RWPE1 (cell line): Measurements from ENCODE around the gene USP47.
A peak's percentile ranks its signal among the peaks of the same experiment; 100 is the strongest.

Experiments
- CTCF ChIA-PET: fragments of 350-600 bp; sonication (Branson Sonifier 250); formaldehyde crosslinking; extraction: SDS; loops from one replicate; lab custom pipeline; 2021; lab: Yijun Ruan, JAX
- POLR2A ChIA-PET: fragments of 400-600 bp; formaldehyde crosslinking; extraction: SDS; loops from one replicate; lab custom pipeline; 2020; ENCODE audit warnings: antibody characterized with exemption; ENCODE audit not compliant: low non-redundant PET; lab: Yijun Ruan, JAX
- DNase-seq: peaks from one replicate; pipeline ENCODE4 v3.0.0; 2012; ENCODE audit warnings: low spot score
- H3K27ac ChIP-seq: fragments of 450-650 bp; 2 replicates; pipeline ENCODE4 v1.5.1; 2017
- TF ChIP-seq, protein P1 (sequence below): fragments of 450-650 bp; conservative IDR thresholded peaks from 2 replicates; pipeline ENCODE4 v1.5.1; 2017; ENCODE audit warnings: low read depth, mild to moderate bottlenecking

Gene USP47

GRCh38 chr11:11980200-11980599 is 138.4 kb downstream of the USP47 start:
- H3K27ac ChIP-seq, result peak overlapping the region; percentile 99
- POLR2A ChIA-PET, result no interaction called here
- TF ChIP-seq, protein P1, sequence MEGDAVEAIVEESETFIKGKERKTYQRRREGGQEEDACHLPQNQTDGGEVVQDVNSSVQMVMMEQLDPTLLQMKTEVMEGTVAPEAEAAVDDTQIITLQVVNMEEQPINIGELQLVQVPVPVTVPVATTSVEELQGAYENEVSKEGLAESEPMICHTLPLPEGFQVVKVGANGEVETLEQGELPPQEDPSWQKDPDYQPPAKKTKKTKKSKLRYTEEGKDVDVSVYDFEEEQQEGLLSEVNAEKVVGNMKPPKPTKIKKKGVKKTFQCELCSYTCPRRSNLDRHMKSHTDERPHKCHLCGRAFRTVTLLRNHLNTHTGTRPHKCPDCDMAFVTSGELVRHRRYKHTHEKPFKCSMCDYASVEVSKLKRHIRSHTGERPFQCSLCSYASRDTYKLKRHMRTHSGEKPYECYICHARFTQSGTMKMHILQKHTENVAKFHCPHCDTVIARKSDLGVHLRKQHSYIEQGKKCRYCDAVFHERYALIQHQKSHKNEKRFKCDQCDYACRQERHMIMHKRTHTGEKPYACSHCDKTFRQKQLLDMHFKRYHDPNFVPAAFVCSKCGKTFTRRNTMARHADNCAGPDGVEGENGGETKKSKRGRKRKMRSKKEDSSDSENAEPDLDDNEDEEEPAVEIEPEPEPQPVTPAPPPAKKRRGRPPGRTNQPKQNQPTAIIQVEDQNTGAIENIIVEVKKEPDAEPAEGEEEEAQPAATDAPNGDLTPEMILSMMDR, result no peak
- CTCF ChIA-PET, result interaction anchor here (0.9 kb wide), 1 partner anchor 28 kb away, joined by 3 read pairs; the partner anchor contains the start of gene DKK3
- DNase-seq, result no peak

- peak overlapping the region; percentile 99 for H3K27ac ChIP-seq
- no peak for DNase-seq
- CTCF ChIA-PET, result no interaction called here
- POLR2A ChIA-PET, result no interaction called here
- TF ChIP-seq, protein P1, result no peak
These were observed 139.1 kb downstream of the USP47 start for GRCh38 chr11:11980841-11981308.

DNA sequence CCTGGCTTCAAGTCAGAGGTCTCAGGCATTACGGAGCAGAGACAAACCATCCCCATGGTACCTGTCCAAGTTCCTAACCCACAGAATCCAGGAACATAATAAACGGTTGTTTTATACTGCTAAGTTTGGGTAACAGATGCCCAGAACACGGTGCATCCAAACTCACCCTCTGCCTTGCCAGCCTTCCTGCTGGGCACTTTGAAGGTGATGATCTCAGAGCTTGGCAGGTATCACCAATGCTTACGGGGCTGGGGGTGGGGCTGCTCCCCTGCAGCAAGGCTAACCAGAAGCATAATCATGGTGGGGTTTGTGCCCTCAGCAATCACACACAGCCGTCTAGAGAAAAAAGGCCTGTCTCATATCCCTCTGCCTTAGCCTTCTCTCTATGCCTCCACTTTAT is 139.6 kb downstream of the USP47 start:
- DNase-seq, result no peak
- H3K27ac ChIP-seq, result peak overlapping the region; percentile 99
- CTCF ChIA-PET, result interaction anchor here (0.6 kb wide), 1 partner anchor 55 kb away, joined by 3 read pairs; no protein-coding TSS in a partner anchor
- TF ChIP-seq, protein P1, result no peak
- POLR2A ChIA-PET, result no interaction called here

DNA sequence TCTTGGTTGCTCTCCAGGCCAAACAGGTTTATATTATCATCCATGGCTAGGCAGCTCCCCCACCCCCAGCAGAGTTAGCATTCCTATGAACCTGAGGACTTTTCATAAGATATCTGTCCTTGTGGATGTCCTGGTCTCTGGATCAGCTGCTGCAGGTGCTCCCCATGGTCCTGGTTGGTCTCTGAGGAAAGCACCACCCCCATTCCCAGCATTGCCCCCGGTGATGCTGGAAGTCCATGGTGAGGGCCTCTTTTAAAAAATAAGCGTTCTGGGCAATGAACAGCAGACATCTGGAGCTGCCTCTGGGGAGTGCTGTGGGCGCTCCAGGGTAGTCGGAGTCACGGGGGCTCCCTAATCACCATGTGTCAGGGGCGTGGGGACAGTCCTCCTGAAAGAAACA is 140.1 kb downstream of the USP47 start:
- TF ChIP-seq, protein P1, result no peak
- POLR2A ChIA-PET, result no interaction called here
- peak overlapping the region; percentile 99 for H3K27ac ChIP-seq
- DNase-seq, result no peak
- CTCF ChIA-PET, result interaction anchor here (0.6 kb wide), 1 partner anchor 54 kb away, joined by 3 read pairs; no protein-coding TSS in a partner anchor

GRCh38 chr11:11982461-11982860 is 140.7 kb downstream of the USP47 start:
- CTCF ChIA-PET, result no interaction called here
- TF ChIP-seq, protein P1, result no peak
- no peak for DNase-seq
- POLR2A ChIA-PET, result no interaction called here
- H3K27ac ChIP-seq, result peak overlapping the region; percentile 99

- CTCF ChIA-PET, result interaction anchor here (0.6 kb wide), 1 partner anchor 129 kb away, joined by 3 read pairs; no protein-coding TSS in a partner anchor
- peak overlapping the region; percentile 99; the same call in 1 of the 2 replicates for H3K27ac ChIP-seq
- TF ChIP-seq, protein P1, result no peak
- no peak for DNase-seq
- POLR2A ChIA-PET, result no interaction called here
These were observed 141.2 kb downstream of the USP47 start for GRCh38 chr11:11982975-11983374.
